ENCODE results near the gene SLC19A1. TPM values are rescaled to one million over a fixed set of nuclear protein-coding genes. Genes with fewer than 3 reads are reported as not detected.
A peak's percentile ranks its signal among the peaks of the same experiment; 100 is the strongest.

Gene SLC19A1
- total and polyA plus RNA-seq, 10 donors: 7.5 to 52.8 (median 32.4) TPM

DNA sequence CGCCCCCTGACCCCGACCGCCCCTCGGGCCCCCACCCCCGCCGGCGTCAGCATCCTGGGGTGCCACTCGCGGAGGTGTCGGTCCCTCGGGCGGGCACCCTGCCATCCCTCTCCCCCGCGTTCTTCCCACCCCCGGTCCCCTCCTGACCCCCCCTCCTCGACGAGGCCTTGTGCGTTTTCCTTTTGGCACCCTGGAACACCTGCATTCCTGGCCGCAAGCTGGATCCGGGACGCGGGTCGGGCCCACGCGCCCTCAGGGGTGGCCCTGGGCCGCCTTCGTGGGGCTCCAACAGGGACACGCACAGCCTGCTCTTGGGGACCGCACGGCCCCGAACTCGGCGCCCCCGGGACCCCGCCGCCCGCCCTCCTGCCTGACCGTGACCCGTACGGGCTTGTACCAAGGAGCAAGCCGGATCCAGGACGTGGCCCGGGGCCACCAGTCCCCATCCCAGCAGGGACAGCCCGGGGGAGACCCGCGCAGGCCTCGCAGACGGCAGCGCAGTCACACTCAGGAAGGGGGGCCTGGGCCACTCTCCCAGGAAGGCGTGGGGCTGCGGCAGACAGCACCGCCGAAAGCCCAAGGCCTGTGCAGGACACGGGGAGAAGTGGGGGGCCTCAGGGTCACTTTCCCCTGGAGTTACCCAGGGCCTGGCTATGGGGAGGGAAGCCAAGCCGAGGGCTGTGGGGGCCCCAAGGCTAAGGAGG, 579 bp upstream of the SLC19A1 start:
- peaks cover 5 to 53% (median 30%) of the 10 kb centered on the region in 6 donors for H3K4me1 ChIP-seq
- WGBS, 5 donors: 2 to 11% (median 7%) methylated on average over 13 to 55 of the region's 55 CpGs
- peak overlapping the region; percentile 50 to 91 (median 75) for H3K4me3 ChIP-seq
- TF ChIP-seq POLR2A (IDR thresholded peaks at IDR 0.05) (no peak), POLR2AphosphoS5 (IDR thresholded peaks at IDR 0.05) (no peak), CTCF (IDR thresholded peaks at IDR 0.05 in 8 of 11, conservative IDR thresholded peaks at IDR 0.05 in 3 of 11) (no peak)
- DNase-seq: peak; percentile 91
- no peaks in the 10 kb centered on the region for H3K9me3 ChIP-seq
- H3K27ac ChIP-seq: peak overlapping the region; percentile 27 to 93 (median 80)
- H3K27me3 ChIP-seq (replicated peaks in 1 of 7): no peaks in the 10 kb centered on the region
- intact Hi-C loops (cut with DNase I; ENCODE audit: low total_unique reads): no loop called here
- H3K36me3 ChIP-seq: peaks cover 0 to 21% (median 0%) of the 10 kb centered on the region in 6 donors

- Histone ChIP-seq H3K36me3 (peaks cover 0 to 35% (median 0%) of the 10 kb centered on the region in 6 donors), H3K27me3 (replicated peaks in 1 of 7) (no peaks in the 10 kb centered on the region), H3K27ac (peak overlapping the region; percentile 6 to 93 (median 80)), H3K9me3 (no peaks in the 10 kb centered on the region), H3K4me3 (peak overlapping the region; percentile 50 to 91 (median 75)), H3K4me1 (peaks cover 5 to 60% (median 32%) of the 10 kb centered on the region in 6 donors)
- intact Hi-C loops (cut with DNase I; ENCODE audit: low total_unique reads): no loop called here
- DNase-seq: peak; percentile 96
- WGBS, 5 donors: 15 to 35% (median 16%) methylated on average over 15 to 50 of the region's 50 CpGs
- TF ChIP-seq POLR2A (IDR thresholded peaks at IDR 0.05) (no peak), POLR2AphosphoS5 (IDR thresholded peaks at IDR 0.05) (peak; percentile 74 to 88 (median 78)), CTCF (IDR thresholded peaks at IDR 0.05 in 8 of 11, conservative IDR thresholded peaks at IDR 0.05 in 3 of 11) (peak in 1 of 11 experiments; percentile 21)
Measured at GRCh38 chr21:45541221-45542039, 810 bp downstream of the SLC19A1 start.

GRCh38 chr21:45540601-45540970, 1.7 kb downstream of the SLC19A1 start:
- intact Hi-C loops (cut with DNase I; ENCODE audit: low total_unique reads): no loop called here
- Histone ChIP-seq H3K27ac (peak overlapping the region in 3 of 8 donors; percentile 74 to 93 (median 90)), H3K27me3 (replicated peaks in 1 of 7) (no peaks in the 10 kb centered on the region), H3K36me3 (peaks cover 0 to 43% (median 2%) of the 10 kb centered on the region in 6 donors), H3K4me1 (peaks cover 5 to 69% (median 35%) of the 10 kb centered on the region in 6 donors), H3K4me3 (peak overlapping the region in 1 of 8 donors; percentile 91), H3K9me3 (no peaks in the 10 kb centered on the region)
- WGBS, 5 donors: 77 to 90% (median 86%) methylated on average over 7 to 10 of the region's 10 CpGs
- DNase-seq: peak; percentile 72
- TF ChIP-seq POLR2A (IDR thresholded peaks at IDR 0.05) (no peak), CTCF (IDR thresholded peaks at IDR 0.05 in 8 of 11, conservative IDR thresholded peaks at IDR 0.05 in 3 of 11) (no peak), POLR2AphosphoS5 (IDR thresholded peaks at IDR 0.05) (no peak)
